Aorta (tissue), 5 donors: ENCODE results near the gene DBP. TPM values are rescaled to one million over a fixed set of nuclear protein-coding genes. Genes with fewer than 3 reads are reported as not detected.
A peak's percentile ranks its signal among the peaks of the same experiment; 100 is the strongest.

Source experiments
- ATAC-seq: fragments of 200-7000 bp; cut with Tn5 transposase; one replicate; pipeline ENCODE4 v1.9.1; 2022; ENCODE audit warnings: moderate library complexity; ENCODE audit not compliant: low FRiP score
- DNase-seq, 2 donors: peaks; one replicate each; pipeline ENCODE4 v3.0.0-alpha.2; 2020
- H3K27ac ChIP-seq, 2 donors: one replicate each; pipeline ENCODE4 v1.5.1; 2013; ENCODE audit warnings: low read length in 2 of 2, mild to moderate bottlenecking in 2 of 2, moderate library complexity in 2 of 2, control low read depth in 1 of 2, inconsistent platforms in 1 of 2, low read depth in 1 of 2
- H3K27me3 ChIP-seq, 2 donors: one replicate each; pipeline ENCODE4 v1.6.1; 2013; ENCODE audit warnings: control low read depth in 1 of 2, low read length in 1 of 2, mild to moderate bottlenecking in 1 of 2, moderate library complexity in 1 of 2; ENCODE audit not compliant: insufficient read depth in 2 of 2, control insufficient read depth in 1 of 2
- H3K36me3 ChIP-seq, 2 donors: one replicate each; pipeline ENCODE4 v1.6.1; 2013; ENCODE audit warnings: control low read depth in 1 of 2, low read length in 1 of 2, mild to moderate bottlenecking in 1 of 2; ENCODE audit not compliant: insufficient read depth in 2 of 2, control insufficient read depth in 1 of 2
- H3K4me1 ChIP-seq, 2 donors: one replicate each; pipeline ENCODE4 v1.6.1; 2013; ENCODE audit warnings: low read length in 2 of 2, control low read depth in 1 of 2, mild to moderate bottlenecking in 1 of 2, moderate library complexity in 1 of 2; ENCODE audit not compliant: insufficient read depth in 2 of 2, control insufficient read depth in 1 of 2
- H3K4me3 ChIP-seq, 2 donors: one replicate each; pipeline ENCODE4 v1.5.1; 2013; ENCODE audit warnings: low read length in 2 of 2, control low read depth in 1 of 2, mild to moderate bottlenecking in 1 of 2
- H3K9me3 ChIP-seq: one replicate; pipeline ENCODE4 v1.6.1; 2013; ENCODE audit warnings: mild to moderate bottlenecking, low read length; ENCODE audit not compliant: control insufficient read depth
- WGBS, 2 donors: extraction: QIAGEN DNeasy Blood & Tissue Kit; methylation state at CpG; one replicate each; pipeline ENCODE4 v1.1.7; 2013; 5-methylcytosine and 5-hydroxymethylcytosine counted together
- intact Hi-C, 2 donors: fragments of 100-400 bp; cut with DNase I; formaldehyde crosslinking; loops; one replicate each; pipeline versions ENCODE4 v1.14.2 to v1.15.0; 2022
- polyA plus RNA-seq, 2 donors: library from polyadenylated mRNA; stranded (reverse); fragments of 200-250 nt; gene quantifications; one replicate each; pipeline ENCODE4 v1.2.3, GENCODE V29; 2013
- total RNA-seq, 2 donors: library from RNA; stranded (reverse); fragmentation: NEBNext Ultra II Directional; extraction: Animal tissue kit (Norgen Biotek cat#: 25700); gene quantifications; one replicate each; pipeline ENCODE4 v1.2.1, GENCODE V29; 2021
- donor health status: healthy with polysubstance abuse.
- donor health status: Bipolar disorder and iron deficiency.
- donor health status: DM: no; HTN: no; CAD: no.
- donor health status: DM: no; HTN: no; CAD: no.
- donor health status: DM: yes; HTN: yes; CAD: no.

Gene DBP
- total and polyA plus RNA-seq, 4 donors: 1.5 to 10.7 (median 6.1) TPM

GRCh38 chr19:48619692-48620585 is 17.2 kb downstream of the DBP start:
- Histone ChIP-seq H3K9me3 (no peaks in the 10 kb centered on the region), H3K27me3 (no peaks in the 10 kb centered on the region), H3K4me3 (peak overlapping the region; percentile 43 to 59), H3K4me1 (no peaks in the 10 kb centered on the region), H3K27ac (peak overlapping the region; percentile 50 to 92), H3K36me3 (peaks cover 0 to 10% of the 10 kb centered on the region in 2 donors)
- ATAC-seq (no peak), DNase-seq (no peak)
- intact Hi-C loops: no loop called here
- WGBS, 2 donors: 30% methylated on average over 6 of the region's 6 CpGs

- intact Hi-C loops: no loop called here
These were observed 18.1 kb downstream of the DBP start, which contains the start of the genes RPL18 and SPHK2 for GRCh38 chr19:48618916-48619691. Gene RPL18 (minus strand): TSS chr19:48619178. CDS start chr19:48619143, 35 bp downstream. Gene SPHK2 (plus strand): TSS chr19:48619506. CDS start chr19:48620515, 1,009 bp downstream.

GRCh38 chr19:48618278-48618915 is 18.8 kb downstream of the DBP start:
- intact Hi-C loops: no loop called here
- Histone ChIP-seq H3K4me1 (no peaks in the 10 kb centered on the region), H3K27ac (peak overlapping the region in 1 of 2 donors; percentile 42), H3K9me3 (no peaks in the 10 kb centered on the region), H3K4me3 (peak overlapping the region; percentile 81 to 87), H3K27me3 (no peaks in the 10 kb centered on the region), H3K36me3 (peaks cover 0 to 10% of the 10 kb centered on the region in 2 donors)
- 1% methylated on average over 18 of the region's 18 CpGs for WGBS, 2 donors
- ATAC-seq (no peak), DNase-seq (peak in 1 of 2 donors; percentile 79)

More at GRCh38 chr19:48618916-48619691, 18.1 kb downstream of the DBP start, which contains the start of the genes RPL18 and SPHK2:
- Histone ChIP-seq H3K36me3 (peaks cover 0 to 10% of the 10 kb centered on the region in 2 donors), H3K4me3 (peak within 1 kb of the TSS; percentile 81 to 87), H3K9me3 (no peaks in the 10 kb centered on the region), H3K27ac (peak within 1 kb of the TSS; percentile 50 to 92), H3K4me1 (no peaks in the 10 kb centered on the region), H3K27me3 (no peaks in the 10 kb centered on the region)
- ATAC-seq (peak; percentile 95), DNase-seq (peak; percentile 99)
- WGBS, 2 donors: 0% methylated on average over 68 to 69 of the region's 69 CpGs

- no peaks in the 10 kb centered on the region for H3K27me3 ChIP-seq
- H3K36me3 ChIP-seq: peaks cover 0 to 10% of the 10 kb centered on the region in 2 donors
- no peak overlapping the region for H3K27ac ChIP-seq
- no peaks in the 10 kb centered on the region for H3K4me1 ChIP-seq
- ATAC-seq: no peak
- no peak for DNase-seq
- H3K9me3 ChIP-seq: no peaks in the 10 kb centered on the region
- H3K4me3 ChIP-seq: no peak overlapping the region
- intact Hi-C loops: no loop called here
- WGBS, 2 donors: 55 to 56% methylated on average over 18 of the region's 18 CpGs
These were observed 19.8 kb downstream of the DBP start for GRCh38 chr19:48617146-48617937.

- Histone ChIP-seq H3K9me3 (no peaks in the 10 kb centered on the region), H3K27me3 (no peaks in the 10 kb centered on the region), H3K36me3 (peaks cover 0 to 10% of the 10 kb centered on the region in 2 donors), H3K4me1 (no peaks in the 10 kb centered on the region), H3K4me3 (no peak overlapping the region), H3K27ac (no peak overlapping the region)
- intact Hi-C loops: no loop called here
- ATAC-seq (no peak), DNase-seq (no peak)
- WGBS, 2 donors: 74 to 80% methylated on average over 12 of the region's 12 CpGs
These were observed 20.6 kb downstream of the DBP start for GRCh38 chr19:48616491-48617056.

GRCh38 chr19:48616041-48616436 is 21.1 kb downstream of the DBP start:
- ATAC-seq (no peak), DNase-seq (peak in 1 of 2 donors; percentile 75)
- Histone ChIP-seq H3K36me3 (peaks cover 0 to 10% of the 10 kb centered on the region in 2 donors), H3K27ac (no peak overlapping the region), H3K4me3 (no peak overlapping the region), H3K9me3 (no peaks in the 10 kb centered on the region), H3K27me3 (no peaks in the 10 kb centered on the region), H3K4me1 (no peaks in the 10 kb centered on the region)
- intact Hi-C loops: no loop called here
- 71 to 78% methylated on average over 16 of the region's 16 CpGs for WGBS, 2 donors

GRCh38 chr19:48615231-48616040 is 21.7 kb downstream of the DBP start:
- intact Hi-C loops: no loop called here
- peaks cover 0 to 10% of the 10 kb centered on the region in 2 donors for H3K36me3 ChIP-seq
- WGBS, 2 donors: 63 to 69% methylated on average over 19 of the region's 19 CpGs
- no peaks in the 10 kb centered on the region for H3K4me1 ChIP-seq
- no peaks in the 10 kb centered on the region for H3K9me3 ChIP-seq
- no peaks in the 10 kb centered on the region for H3K27me3 ChIP-seq
- no peak overlapping the region for H3K27ac ChIP-seq
- DNase-seq: no peak
- no peak for ATAC-seq
- H3K4me3 ChIP-seq: no peak overlapping the region
